ENCODE results near the gene POC1B.

The POC1B gene

DNA sequence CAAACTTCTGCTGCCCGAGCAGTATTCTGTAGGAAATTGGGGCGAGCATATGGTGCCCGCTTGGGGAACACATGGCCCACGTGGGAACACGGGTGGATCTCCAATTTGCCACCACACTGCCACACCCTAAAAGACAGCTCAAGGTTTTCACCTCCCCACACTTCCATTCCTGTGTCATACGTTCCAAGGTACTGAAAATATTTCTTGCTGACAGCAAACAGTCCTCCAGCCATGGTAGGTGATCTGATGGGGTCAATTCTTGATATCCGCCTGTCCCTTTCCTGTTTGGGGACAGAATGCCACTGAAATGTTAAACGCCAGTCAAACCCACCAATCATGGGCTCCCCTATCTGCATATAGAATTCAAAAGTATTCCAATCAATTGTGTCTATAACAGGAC is 2.5 kb downstream of the POC1B start:
- H3K4me1 Mint-ChIP-seq (ENCODE audit: low read depth) = peaks cover 52% of the 10 kb centered on the region
- peak overlapping the region; percentile 98 for H3K4me3 Mint-ChIP-seq
- peaks cover 28% of the 10 kb centered on the region for H3K36me3 Mint-ChIP-seq (ENCODE audit: low read depth)
- H3K27me3 Mint-ChIP-seq = no peaks in the 10 kb centered on the region
- no peaks in the 10 kb centered on the region for H3K9me3 Mint-ChIP-seq
- no peak overlapping the region for H3K27ac Mint-ChIP-seq

DNA sequence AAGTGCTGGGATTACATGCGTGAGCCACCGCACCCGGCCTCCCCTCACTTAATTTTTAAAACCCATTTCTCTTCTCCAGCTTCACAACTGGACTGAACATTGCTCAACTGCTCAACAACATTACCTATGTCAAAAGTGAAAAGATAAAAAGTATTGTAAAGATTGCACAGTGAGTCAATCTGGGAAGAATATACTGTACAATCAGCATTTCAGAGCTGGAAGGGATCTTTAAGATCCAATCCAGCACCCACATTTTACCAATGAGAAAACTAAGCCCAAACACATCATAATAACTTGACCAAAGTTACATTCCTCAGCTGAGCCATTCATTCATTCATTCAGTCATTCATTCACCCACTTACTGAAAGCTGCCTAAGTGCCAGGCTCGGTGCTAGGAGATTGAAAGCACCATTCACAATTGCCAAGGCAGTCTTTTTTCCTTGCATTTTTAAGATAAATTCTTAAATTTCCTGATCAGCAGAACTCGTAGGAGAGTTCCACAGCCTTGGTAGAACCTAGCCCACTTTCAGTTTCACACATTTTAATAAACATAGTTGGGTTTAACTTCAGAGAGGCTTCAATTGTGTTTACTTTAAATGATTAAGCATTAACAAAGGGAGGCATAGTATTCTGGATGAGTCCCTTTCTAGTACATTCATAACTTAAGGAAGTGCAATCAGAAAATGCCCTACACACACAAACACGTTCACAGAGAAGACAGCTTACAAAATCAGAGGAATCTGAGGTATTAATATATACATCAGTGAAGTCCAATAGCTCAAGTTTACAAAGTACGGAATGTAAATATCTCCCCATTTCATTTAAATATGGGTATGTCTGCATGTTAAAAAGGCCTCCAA is 4.3 kb downstream of the POC1B start:
- Mint-ChIP-seq H3K27me3 (no peaks in the 10 kb centered on the region), H3K4me1 (ENCODE audit: low read depth) (peaks cover 47% of the 10 kb centered on the region), H3K36me3 (ENCODE audit: low read depth) (peaks cover 28% of the 10 kb centered on the region), H3K4me3 (peak overlapping the region; percentile 98), H3K27ac (no peak overlapping the region), H3K9me3 (no peaks in the 10 kb centered on the region)

DNA sequence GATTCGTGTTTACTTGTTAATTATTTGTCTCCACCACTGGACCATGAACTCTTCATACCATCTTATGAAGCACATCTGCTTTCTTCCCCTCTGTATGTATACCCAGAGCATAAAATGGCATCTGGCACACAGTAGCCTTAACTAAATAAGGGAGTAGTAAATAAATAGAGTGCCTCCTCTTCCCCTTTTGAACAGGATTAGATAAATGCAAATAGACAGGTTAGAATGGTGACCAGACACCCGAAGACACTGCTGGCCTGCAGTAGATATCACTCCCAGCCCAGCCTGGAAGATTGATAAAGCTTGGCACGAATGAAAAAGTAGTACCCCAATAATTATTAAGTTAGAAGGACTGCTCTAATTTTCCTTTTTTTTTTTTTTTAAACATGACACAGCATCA is 8.1 kb downstream of the POC1B start:
- H3K27me3 Mint-ChIP-seq = no peaks in the 10 kb centered on the region
- H3K9me3 Mint-ChIP-seq = no peaks in the 10 kb centered on the region
- no peak overlapping the region for H3K27ac Mint-ChIP-seq
- no peak overlapping the region for H3K4me3 Mint-ChIP-seq
- H3K4me1 Mint-ChIP-seq (ENCODE audit: low read depth) = peaks cover 21% of the 10 kb centered on the region
- H3K36me3 Mint-ChIP-seq (ENCODE audit: low read depth) = peaks cover 15% of the 10 kb centered on the region

DNA sequence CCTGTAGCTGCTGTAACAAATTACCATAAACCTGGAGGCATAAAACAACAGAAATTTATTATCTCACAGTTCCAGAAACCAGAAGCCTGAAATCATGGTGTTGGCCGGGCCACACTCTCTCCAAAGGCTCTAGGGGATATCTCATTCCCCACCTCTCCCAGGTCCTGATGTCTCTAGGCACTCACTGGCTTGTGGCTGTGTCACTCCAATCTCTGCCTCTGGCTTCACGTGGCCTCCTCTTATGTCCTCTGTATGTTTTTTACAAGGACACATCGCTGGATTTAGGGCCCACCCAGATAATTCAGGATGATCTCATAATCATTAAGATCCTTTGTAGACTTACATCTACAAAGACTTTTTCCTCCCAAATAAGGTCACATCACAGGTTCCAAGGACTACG is 9.2 kb downstream of the POC1B start:
- Mint-ChIP-seq H3K36me3 (ENCODE audit: low read depth) (peaks cover 9% of the 10 kb centered on the region), H3K4me3 (no peak overlapping the region), H3K27ac (no peak overlapping the region), H3K4me1 (ENCODE audit: low read depth) (peaks cover 10% of the 10 kb centered on the region), H3K27me3 (no peaks in the 10 kb centered on the region), H3K9me3 (no peaks in the 10 kb centered on the region)

DNA sequence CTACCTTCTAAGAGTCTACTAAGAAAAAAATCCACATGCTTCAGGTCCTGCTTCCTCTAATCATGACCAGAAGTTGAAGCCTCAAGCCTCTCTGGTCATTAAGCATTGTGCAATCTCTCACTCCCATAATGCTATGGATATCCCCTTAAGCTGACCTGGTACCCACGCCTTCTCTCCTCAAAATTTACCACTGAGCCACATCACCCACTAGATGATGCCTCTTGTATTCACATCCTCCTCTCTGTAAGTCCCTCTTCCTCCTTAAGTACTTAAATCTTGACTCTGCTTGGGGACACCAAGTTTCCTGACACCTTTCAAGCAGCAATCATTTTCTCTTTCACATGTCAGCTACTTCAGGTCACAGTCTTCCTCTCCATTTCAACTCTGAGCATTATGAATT is 11.1 kb downstream of the POC1B start:
- Mint-ChIP-seq H3K36me3 (ENCODE audit: low read depth) (peaks cover 9% of the 10 kb centered on the region), H3K27ac (no peak overlapping the region), H3K4me1 (ENCODE audit: low read depth) (peaks cover 6% of the 10 kb centered on the region), H3K4me3 (no peak overlapping the region), H3K27me3 (no peaks in the 10 kb centered on the region), H3K9me3 (no peaks in the 10 kb centered on the region)

DNA sequence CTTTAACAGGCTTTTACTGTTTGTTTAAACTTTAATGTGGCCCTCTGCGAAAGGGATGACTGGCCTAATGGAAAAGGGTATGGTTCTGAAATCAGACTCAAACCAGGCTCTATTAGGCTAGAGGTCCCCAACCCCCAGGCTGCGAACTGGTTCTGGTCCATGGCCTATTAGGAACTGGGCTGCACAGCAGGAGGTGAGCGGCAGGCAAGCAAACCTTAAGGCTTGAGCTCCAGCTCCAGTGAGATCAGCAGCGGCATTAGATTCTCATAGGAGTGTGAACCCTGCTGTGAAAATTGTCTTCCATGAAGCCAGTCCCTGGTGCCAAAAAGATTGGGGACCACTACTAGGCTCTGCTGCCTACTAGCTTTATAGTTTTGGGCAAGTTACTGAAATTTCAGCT is 12.3 kb downstream of the POC1B start:
- Mint-ChIP-seq H3K36me3 (ENCODE audit: low read depth) (peaks cover 9% of the 10 kb centered on the region), H3K9me3 (no peaks in the 10 kb centered on the region), H3K27me3 (no peaks in the 10 kb centered on the region), H3K4me3 (no peak overlapping the region), H3K27ac (no peak overlapping the region), H3K4me1 (ENCODE audit: low read depth) (peaks cover 6% of the 10 kb centered on the region)

DNA sequence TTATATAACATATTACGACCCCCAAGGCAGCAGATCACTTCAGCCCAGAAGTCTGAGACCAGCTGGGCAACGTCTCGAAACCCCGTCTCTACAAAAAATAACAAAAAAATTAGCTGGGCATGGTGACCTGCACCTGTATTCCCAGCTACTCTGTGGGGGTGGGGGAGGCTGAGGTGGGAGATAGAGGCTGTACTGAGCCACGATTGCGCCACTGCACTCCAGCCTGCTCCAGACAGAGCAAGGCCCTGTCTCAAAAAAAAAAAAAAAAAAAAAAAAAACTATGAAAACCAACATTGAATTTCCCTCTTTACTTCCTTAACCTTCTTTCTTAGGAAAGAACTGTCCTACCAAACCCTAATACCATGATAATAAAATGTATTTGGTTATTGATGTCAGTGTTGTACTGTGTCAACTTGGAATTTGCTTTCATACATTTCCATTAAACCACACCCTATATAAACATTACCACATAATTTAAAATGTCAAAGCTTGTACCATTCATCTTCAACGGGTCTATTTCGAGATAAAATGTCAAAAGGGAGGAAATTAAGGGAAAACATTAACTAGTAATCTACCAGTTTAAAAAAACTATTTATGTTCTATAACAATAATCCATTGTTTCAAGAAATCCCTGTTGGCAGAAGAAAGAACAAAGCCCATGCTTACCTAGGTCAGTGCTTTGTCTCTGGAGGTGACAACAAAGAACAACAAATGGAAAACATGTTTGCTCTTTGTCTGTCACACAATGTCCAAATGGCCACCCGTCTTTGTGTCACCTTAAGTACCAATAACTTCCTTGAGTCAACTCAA is 18.6 kb downstream of the POC1B start:
- Mint-ChIP-seq H3K4me3 (no peak overlapping the region), H3K36me3 (ENCODE audit: low read depth) (peaks cover 12% of the 10 kb centered on the region), H3K27ac (no peak overlapping the region), H3K9me3 (no peaks in the 10 kb centered on the region), H3K27me3 (no peaks in the 10 kb centered on the region), H3K4me1 (ENCODE audit: low read depth) (peaks cover 6% of the 10 kb centered on the region)

DNA sequence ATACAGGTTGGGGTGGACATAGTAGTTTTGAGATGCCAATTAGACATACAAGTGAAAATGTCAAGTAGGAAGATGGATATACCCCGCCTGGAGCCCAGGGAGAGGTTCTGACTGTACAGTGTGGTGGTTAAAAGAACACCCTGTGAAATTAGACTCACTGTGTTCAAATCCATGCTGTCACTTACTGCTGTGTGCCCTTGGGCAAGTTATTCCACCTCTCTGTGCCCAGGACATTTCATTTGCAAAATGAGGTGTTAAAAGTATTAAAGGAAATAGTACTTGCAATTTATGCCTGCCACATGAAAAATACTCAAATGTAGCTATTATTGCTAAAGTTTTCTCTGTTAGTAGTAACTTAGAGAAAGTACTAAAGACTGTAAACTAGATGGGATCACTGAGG is 19.8 kb downstream of the POC1B start:
- peaks cover 19% of the 10 kb centered on the region for H3K36me3 Mint-ChIP-seq (ENCODE audit: low read depth)
- H3K9me3 Mint-ChIP-seq = no peaks in the 10 kb centered on the region
- H3K27ac Mint-ChIP-seq = no peak overlapping the region
- peaks cover 6% of the 10 kb centered on the region for H3K4me1 Mint-ChIP-seq (ENCODE audit: low read depth)
- no peaks in the 10 kb centered on the region for H3K27me3 Mint-ChIP-seq
- H3K4me3 Mint-ChIP-seq = no peak overlapping the region

DNA sequence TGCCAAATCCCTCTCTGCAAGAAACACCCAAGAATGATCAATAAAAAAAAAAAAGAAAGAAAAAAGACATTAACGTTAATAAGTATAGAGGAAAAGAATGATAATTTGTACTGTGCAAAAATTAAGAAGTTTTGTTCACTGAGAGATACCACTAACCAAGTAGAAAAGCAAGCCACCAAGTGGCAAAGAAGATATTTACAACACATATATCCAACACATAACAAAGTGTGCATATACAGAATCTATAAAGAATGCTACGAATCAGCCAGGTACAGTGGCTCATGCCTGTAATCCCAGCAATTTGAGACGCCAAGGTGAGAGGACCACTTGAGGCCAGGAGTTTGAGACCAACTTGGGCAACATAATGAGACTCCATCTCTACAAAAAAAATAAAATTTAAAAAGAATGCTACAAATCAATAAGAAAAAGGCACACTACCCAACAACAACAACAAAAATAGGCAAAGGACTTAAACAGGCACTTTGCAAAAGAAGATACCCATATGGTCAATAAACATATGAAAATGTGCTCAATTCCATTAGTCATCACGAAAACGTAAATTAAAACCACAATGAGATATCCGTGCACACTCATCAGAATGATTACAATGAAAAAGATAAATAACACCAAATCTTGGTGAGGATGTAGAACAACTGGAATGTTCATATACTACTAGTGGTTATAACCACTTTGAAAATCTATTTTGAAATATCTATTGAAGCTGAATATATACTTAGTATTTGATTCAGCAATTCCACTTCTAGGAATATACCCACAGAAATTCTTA is 21.1 kb downstream of the POC1B start:
- Mint-ChIP-seq H3K9me3 (no peaks in the 10 kb centered on the region), H3K4me3 (no peak overlapping the region), H3K27me3 (no peaks in the 10 kb centered on the region), H3K27ac (no peak overlapping the region), H3K36me3 (ENCODE audit: low read depth) (peaks cover 22% of the 10 kb centered on the region), H3K4me1 (ENCODE audit: low read depth) (no peaks in the 10 kb centered on the region)

DNA sequence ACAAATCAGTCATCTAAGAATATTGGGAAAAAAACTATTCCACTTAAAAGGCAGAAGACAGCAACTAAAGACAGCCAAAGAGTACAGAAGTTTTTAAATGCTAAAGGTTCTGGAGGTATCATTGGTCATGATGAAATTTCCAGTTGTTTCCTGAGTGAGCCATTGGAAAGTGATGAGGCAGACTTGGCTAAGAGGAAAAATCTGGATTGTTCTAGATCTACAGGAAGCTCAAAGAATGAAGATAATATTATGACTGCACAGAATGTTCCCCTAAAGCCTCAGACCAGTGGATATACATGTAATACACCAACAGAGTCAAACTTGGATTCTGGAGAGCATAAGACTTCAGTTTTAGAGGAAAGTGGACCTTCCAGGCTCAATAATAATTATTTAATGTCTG is 24.1 kb downstream of the POC1B start:
- no peak overlapping the region for H3K4me3 Mint-ChIP-seq
- peaks cover 33% of the 10 kb centered on the region for H3K36me3 Mint-ChIP-seq (ENCODE audit: low read depth)
- H3K9me3 Mint-ChIP-seq = no peaks in the 10 kb centered on the region
- H3K27ac Mint-ChIP-seq = no peak overlapping the region
- H3K27me3 Mint-ChIP-seq = no peaks in the 10 kb centered on the region
- no peaks in the 10 kb centered on the region for H3K4me1 Mint-ChIP-seq (ENCODE audit: low read depth)

DNA sequence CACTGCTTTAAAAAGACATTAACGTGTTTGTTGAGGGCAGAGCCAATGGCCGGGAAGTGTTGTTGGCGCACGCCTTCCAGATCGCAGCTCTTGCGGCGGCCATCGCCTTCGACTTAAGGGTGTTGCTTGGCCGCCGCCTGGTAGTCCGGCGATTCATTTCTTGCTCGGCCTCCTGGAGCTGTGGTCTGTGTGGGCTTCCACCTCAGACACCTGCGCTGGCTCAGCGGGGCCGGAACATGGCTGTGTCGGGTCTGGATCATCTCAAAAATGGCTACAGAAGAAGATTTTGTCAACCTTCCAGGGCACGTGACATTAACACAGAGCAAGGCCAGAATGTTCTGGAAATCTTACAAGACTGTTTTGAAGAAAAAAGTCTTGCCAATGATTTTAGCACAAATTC is 26.0 kb downstream of the POC1B start:
- H3K9me3 Mint-ChIP-seq = no peaks in the 10 kb centered on the region
- no peaks in the 10 kb centered on the region for H3K27me3 Mint-ChIP-seq
- H3K36me3 Mint-ChIP-seq (ENCODE audit: low read depth) = peaks cover 37% of the 10 kb centered on the region
- no peak overlapping the region for H3K4me3 Mint-ChIP-seq
- H3K27ac Mint-ChIP-seq = no peak overlapping the region
- peaks cover 7% of the 10 kb centered on the region for H3K4me1 Mint-ChIP-seq (ENCODE audit: low read depth)

DNA sequence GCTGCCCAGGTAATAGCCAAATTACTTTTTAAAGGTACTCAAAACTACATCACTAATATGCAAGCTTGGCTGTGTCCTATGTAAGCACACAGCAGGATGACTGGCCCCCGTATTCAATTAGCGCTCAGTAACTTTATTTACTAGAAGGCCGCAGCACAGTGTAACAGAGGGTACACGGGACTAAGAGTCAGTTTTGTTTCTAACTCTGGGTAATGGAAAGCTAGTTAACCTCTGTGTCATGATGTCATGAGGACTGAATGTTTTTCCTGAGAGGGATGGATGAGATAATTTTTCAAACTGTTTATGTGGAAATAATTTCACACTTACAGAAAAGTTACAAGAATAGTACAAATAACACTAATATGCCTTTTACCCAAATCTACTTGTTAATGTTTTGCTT is 28.4 kb downstream of the POC1B start:
- Mint-ChIP-seq H3K9me3 (no peaks in the 10 kb centered on the region), H3K27ac (no peak overlapping the region), H3K36me3 (ENCODE audit: low read depth) (peaks cover 41% of the 10 kb centered on the region), H3K27me3 (no peaks in the 10 kb centered on the region), H3K4me3 (no peak overlapping the region), H3K4me1 (ENCODE audit: low read depth) (peaks cover 29% of the 10 kb centered on the region)

DNA sequence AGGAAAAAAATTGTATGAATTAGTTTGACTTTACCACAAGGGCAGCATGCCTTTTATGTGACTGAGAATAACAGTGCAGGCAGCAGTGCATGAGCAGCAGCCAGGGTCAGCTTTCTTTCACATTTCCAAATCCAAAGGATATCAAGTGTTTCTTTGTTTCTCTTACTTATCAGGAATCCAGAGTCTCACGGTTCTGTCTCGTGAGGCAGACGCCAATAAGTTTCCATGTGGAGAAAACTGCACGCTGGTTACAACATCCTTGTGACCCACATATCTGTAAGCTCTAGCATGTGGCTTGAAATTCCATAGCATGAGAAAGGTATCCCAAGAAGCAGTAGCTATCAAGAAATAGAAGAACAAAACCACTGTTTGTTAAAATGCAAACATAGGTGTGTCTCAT is 28.8 kb downstream of the POC1B start:
- Mint-ChIP-seq H3K27ac (no peak overlapping the region), H3K9me3 (no peaks in the 10 kb centered on the region), H3K4me3 (no peak overlapping the region), H3K27me3 (no peaks in the 10 kb centered on the region), H3K36me3 (ENCODE audit: low read depth) (peaks cover 36% of the 10 kb centered on the region), H3K4me1 (ENCODE audit: low read depth) (peaks cover 29% of the 10 kb centered on the region)

DNA sequence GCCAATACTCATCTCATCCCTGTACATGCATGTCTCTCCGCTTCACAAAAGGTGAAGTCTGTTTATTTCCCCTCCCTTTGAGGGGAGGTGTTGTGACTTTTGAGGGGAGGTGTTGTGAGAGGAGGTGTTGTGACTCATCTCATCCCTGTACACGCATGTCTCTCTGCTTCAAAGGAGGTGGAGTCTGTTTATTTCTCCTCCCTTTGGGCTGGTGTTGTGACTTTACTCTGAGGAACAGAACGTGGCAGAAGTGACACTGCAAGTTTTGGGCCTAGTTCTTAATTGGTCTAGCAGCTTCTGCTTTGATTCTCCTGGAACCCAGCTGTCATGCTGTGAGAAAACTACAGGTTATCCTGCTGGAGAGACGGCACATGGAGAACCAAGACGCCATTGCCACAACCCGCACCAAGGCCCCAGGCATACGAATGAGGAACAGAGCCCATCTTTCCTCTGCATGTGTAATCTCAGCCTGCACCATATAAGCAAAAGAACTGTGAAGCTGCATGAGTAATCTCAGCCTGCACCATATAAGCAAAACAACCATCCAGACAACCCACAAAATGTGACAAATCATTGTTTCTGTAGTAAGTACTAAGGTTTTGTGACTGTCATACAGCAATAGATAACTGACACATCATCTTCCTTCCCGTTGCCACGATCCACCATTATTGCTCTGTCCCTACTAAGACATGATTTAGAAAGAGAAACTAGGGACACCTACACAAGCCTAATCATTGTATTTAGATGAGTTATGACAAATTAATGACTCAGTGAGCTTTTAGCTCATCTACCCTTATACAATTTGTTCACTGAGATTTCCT is 31.2 kb downstream of the POC1B start:
- Mint-ChIP-seq H3K9me3 (no peaks in the 10 kb centered on the region), H3K27ac (peak overlapping the region; percentile 92), H3K4me1 (ENCODE audit: low read depth) (peaks cover 29% of the 10 kb centered on the region), H3K36me3 (ENCODE audit: low read depth) (peaks cover 30% of the 10 kb centered on the region), H3K27me3 (no peaks in the 10 kb centered on the region), H3K4me3 (peak overlapping the region; percentile 42)

Data from stimulated activated naive CD8-positive, alpha-beta T cell treated with anti-CD3 and anti-CD28 coated beads, Interleukin-15, Interleukin-2, amounts not matched to agents 100 ng/mL and 50 ng/mL, for 24 hours (primary cell).